HG03378 (cell line): ENCODE measurements around the gene RAI14.

Experiments
- ATAC-seq: cut with Tn5 transposase; IDR thresholded peaks from one replicate; pipeline ENCODE4 v1.9.1; 2021; ENCODE audit warnings: mild to moderate bottlenecking, moderate library complexity; ENCODE audit not compliant: unreplicated experiment

The RAI14 gene

GRCh38 chr5:34639852-34640626 is 16.1 kb upstream of the RAI14 start:
- ATAC-seq = no peak

- ATAC-seq = no peak
Measured at GRCh38 chr5:34648039-34648839, 7.9 kb upstream of the RAI14 start.

- no peak for ATAC-seq
Measured at GRCh38 chr5:34648840-34649158, 7.3 kb upstream of the RAI14 start.

GRCh38 chr5:34651791-34652190 is 4.3 kb upstream of the RAI14 start:
- ATAC-seq = no peak

- no peak for ATAC-seq
Measured at GRCh38 chr5:34652466-34652865, 3.7 kb upstream of the RAI14 start.

- no peak for ATAC-seq
Measured at GRCh38 chr5:34652914-34653313, 3.2 kb upstream of the RAI14 start.

- no peak for ATAC-seq
Measured at GRCh38 chr5:34653708-34654107, 2.4 kb upstream of the RAI14 start.

- ATAC-seq = no peak
Measured at GRCh38 chr5:34655354-34655991, 655 bp upstream of the RAI14 start.

GRCh38 chr5:34656700-34657273 is 659 bp downstream of the RAI14 start:
- no peak for ATAC-seq

GRCh38 chr5:34657274-34657921 is 1.3 kb downstream of the RAI14 start:
- ATAC-seq = no peak

- ATAC-seq = no peak
Measured at GRCh38 chr5:34657988-34658387, 1.9 kb downstream of the RAI14 start.

GRCh38 chr5:34659168-34659567 is 3.0 kb downstream of the RAI14 start:
- no peak for ATAC-seq

GRCh38 chr5:34660444-34660843 is 4.3 kb downstream of the RAI14 start:
- ATAC-seq = no peak

GRCh38 chr5:34663771-34664496 is 7.8 kb downstream of the RAI14 start:
- ATAC-seq = no peak

GRCh38 chr5:34666392-34667080 is 10.4 kb downstream of the RAI14 start:
- ATAC-seq = no peak

- ATAC-seq = no peak
Measured at GRCh38 chr5:34667705-34668104, 11.6 kb downstream of the RAI14 start.

- ATAC-seq = no peak
Measured at GRCh38 chr5:34669931-34670516, 13.9 kb downstream of the RAI14 start.

- ATAC-seq = no peak
Measured at GRCh38 chr5:34672196-34672595, 16.1 kb downstream of the RAI14 start.

GRCh38 chr5:34673463-34674125 is 17.5 kb downstream of the RAI14 start:
- ATAC-seq = no peak
